Measurements from ENCODE around the gene P3H2. TPM values are rescaled to one million over a fixed set of nuclear protein-coding genes. Genes with fewer than 3 reads are reported as not detected.

P3H2 gene
- total and polyA plus RNA-seq, 2 of the 4 experiments (the other 2 are of a cell fraction) = 54.7 to 64.3 TPM

DNA sequence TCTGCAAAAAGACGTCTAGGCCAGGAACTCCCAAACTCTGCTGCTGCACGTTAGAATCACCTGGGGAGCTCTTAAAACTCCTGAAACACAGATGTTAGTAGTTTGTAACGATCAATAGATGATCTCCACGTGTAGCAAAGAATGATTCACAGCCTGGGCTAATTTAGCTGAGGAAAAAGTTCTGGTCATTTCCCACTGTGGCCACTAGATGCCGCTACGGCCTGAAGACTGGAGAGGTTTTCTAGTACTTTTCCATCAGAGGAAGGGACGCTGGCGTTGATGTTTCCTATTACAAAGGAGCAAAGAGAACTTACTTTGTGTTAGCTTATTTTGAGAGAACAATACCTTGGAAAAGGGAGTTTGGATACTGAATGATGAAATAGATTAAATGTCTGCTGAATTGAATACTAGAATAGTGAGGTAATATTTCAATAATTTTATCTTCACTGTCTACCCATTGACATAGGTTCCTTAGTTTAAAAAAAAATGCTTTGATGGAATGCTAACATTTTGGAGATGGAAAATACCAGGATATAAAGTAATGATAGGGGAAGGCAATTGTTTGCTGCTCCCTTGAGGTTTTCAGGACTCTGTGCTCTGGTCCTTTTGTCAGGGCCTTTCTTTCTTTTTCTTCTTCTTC lies 159.1 kb downstream of the P3H2 start:
- Histone ChIP-seq H2BK15ac (ENCODE audit: low read depth, low read length) (no peak overlapping the region), H2BK120ac (ENCODE audit: low read depth, low read length) (peak overlapping the region; percentile 28; the same call in 1 of the 2 replicates), H2AK5ac (ENCODE audit: low read depth, low read length) (no peak overlapping the region), H3K27me3 (ENCODE audit: control insufficient read depth, insufficient read depth, low read length) (no peaks in the 10 kb centered on the region), H3K9ac (ENCODE audit: low read depth, low read length) (no peak overlapping the region), H3K4me3 (ENCODE audit: insufficient read depth, low read depth, low read length) (no peak overlapping the region), H2AFZ (replicated peaks; ENCODE audit: low read length, poor library complexity) (peak overlapping the region; percentile 38), H3K4ac (ENCODE audit: low read depth, low read length) (no peak overlapping the region), H3K56ac (ENCODE audit: extremely low read depth, insufficient read depth, low read length) (no peak overlapping the region), H3K4me2 (ENCODE audit: low read depth, low read length) (no peak overlapping the region), H3K23ac (ENCODE audit: low read depth, low read length) (no peak overlapping the region), H4K5ac (ENCODE audit: low read depth, low read length) (no peak overlapping the region), H3K27ac (ENCODE audit: insufficient read depth, low read length) (no peak overlapping the region), H2BK20ac (ENCODE audit: low read depth, low read length) (no peak overlapping the region), H4K20me1 (ENCODE audit: insufficient read depth, low read length) (no peaks in the 10 kb centered on the region), H2AK9ac (replicated peaks; ENCODE audit: low read depth, low read length, poor library complexity) (peak overlapping the region; percentile 83), H4K8ac (ENCODE audit: low read depth in 2 of 2, low read length in 2 of 2) (no peak overlapping the region), H3K9me3 (ENCODE audit: control insufficient read depth, insufficient read depth, low read length) (no peaks in the 10 kb centered on the region), H3K36me3 (ENCODE audit: control insufficient read depth, insufficient read depth, low read length) (peaks cover 4% of the 10 kb centered on the region; the same call in 1 of the 2 replicates), H2BK5ac (ENCODE audit: low read depth, low read length, poor library complexity, severe bottlenecking) (no peak overlapping the region), H4K91ac (ENCODE audit: insufficient read depth, low read depth, low read length) (no peak overlapping the region), H3K14ac (replicated peaks; ENCODE audit: low read depth, low read length) (no peak overlapping the region), H3K9me1 (ENCODE audit: insufficient read depth, low read length) (no peaks in the 10 kb centered on the region), H3K79me1 (ENCODE audit: low read depth in 1 of 2, low read length in 2 of 2) (0 out of 4 replicates have a peak, but pooled peaks cover 0 to 4% of the 10 kb centered on the region in 2 experiments), H3K4me1 (ENCODE audit: control insufficient read depth, insufficient read depth, low read length) (no peaks in the 10 kb centered on the region), H3K18ac (ENCODE audit: low read depth, low read length) (no peak overlapping the region)
- in situ Hi-C loops (cut with MboI; ENCODE audit: low sequenced_read_pairs) = loop anchor here (5.0 to 10.0 kb wide), 4 partner anchors 236 to 733 kb away; partner anchors contain the start of gene CLDN1
- CTCF ChIA-PET = interaction anchor here (0.6 to 2.8 kb wide), 30 partner anchors 9 to 736 kb away, joined by 3 to 13 read pairs (median 4); partner anchors contain the start of genes CLDN1 and P3H2
- ATAC-seq (ENCODE audit: low read depth) (peak; percentile 92), DNase-seq (peak; percentile 82)
- TF ChIP-seq MAZ (IDR thresholded peaks at IDR 0.05; ENCODE audit: borderline replicate concordance, low read depth, low read length) (no peak), CHD1 (IDR thresholded peaks at IDR 0.05; ENCODE audit: low read depth, low read length) (no peak), RCOR1 (IDR thresholded peaks at IDR 0.05; ENCODE audit: insufficient replicate concordance, low read length) (no peak), MXI1 (IDR thresholded peaks at IDR 0.05; ENCODE audit: borderline replicate concordance, low read depth, low read length) (peak; percentile 66; the same call in 1 of the 2 replicates), SMC3 (IDR thresholded peaks at IDR 0.05; ENCODE audit: low read depth, low read length) (peak; percentile 82), NFE2L2 (IDR thresholded peaks at IDR 0.05; ENCODE audit: low read depth, low read length) (no peak), RAD21 (IDR thresholded peaks at IDR 0.05; ENCODE audit: low read length) (peak; percentile 93), BHLHE40 (IDR thresholded peaks at IDR 0.05; ENCODE audit: low read depth, low read length) (0 out of 2 replicates have a peak, but pooled peaks have one; percentile 21)
- TF ChIP-seq, protein P1, sequence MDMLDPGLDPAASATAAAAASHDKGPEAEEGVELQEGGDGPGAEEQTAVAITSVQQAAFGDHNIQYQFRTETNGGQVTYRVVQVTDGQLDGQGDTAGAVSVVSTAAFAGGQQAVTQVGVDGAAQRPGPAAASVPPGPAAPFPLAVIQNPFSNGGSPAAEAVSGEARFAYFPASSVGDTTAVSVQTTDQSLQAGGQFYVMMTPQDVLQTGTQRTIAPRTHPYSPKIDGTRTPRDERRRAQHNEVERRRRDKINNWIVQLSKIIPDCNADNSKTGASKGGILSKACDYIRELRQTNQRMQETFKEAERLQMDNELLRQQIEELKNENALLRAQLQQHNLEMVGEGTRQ (IDR thresholded peaks at IDR 0.05; ENCODE audit: low read depth, low read length) = no peak; the same call in 1 of the 2 replicates
- TF ChIP-seq, protein P2, sequence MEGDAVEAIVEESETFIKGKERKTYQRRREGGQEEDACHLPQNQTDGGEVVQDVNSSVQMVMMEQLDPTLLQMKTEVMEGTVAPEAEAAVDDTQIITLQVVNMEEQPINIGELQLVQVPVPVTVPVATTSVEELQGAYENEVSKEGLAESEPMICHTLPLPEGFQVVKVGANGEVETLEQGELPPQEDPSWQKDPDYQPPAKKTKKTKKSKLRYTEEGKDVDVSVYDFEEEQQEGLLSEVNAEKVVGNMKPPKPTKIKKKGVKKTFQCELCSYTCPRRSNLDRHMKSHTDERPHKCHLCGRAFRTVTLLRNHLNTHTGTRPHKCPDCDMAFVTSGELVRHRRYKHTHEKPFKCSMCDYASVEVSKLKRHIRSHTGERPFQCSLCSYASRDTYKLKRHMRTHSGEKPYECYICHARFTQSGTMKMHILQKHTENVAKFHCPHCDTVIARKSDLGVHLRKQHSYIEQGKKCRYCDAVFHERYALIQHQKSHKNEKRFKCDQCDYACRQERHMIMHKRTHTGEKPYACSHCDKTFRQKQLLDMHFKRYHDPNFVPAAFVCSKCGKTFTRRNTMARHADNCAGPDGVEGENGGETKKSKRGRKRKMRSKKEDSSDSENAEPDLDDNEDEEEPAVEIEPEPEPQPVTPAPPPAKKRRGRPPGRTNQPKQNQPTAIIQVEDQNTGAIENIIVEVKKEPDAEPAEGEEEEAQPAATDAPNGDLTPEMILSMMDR (conservative IDR thresholded peaks at IDR 0.05; ENCODE audit: low read depth, low read length) = peak; percentile 96
- WGBS, 2 experiments (ENCODE audit: extremely low coverage in 2 of 2, insufficient read length in 1 of 2) = 0% methylated on average over 2 of the region's 8 CpGs; no CpG with 5 or more reads in 1 of the 2 experiments
- dilution Hi-C loops (cut with HindIII; ENCODE audit: low sequenced_read_pairs, unreplicated experiment) = no loop called here
- POLR2A ChIA-PET (ENCODE audit: unreplicated experiment) = interaction anchor here (0.5 kb wide), 1 partner anchor 1574 kb away, joined by 3 read pairs; no protein-coding TSS in a partner anchor
- no TSS peak for BruUV-seq (replicated peaks)
- intact Hi-C loops (cut with micrococcal nuclease) = loop anchor here (1.0 to 5.0 kb wide), 6 partner anchors 240 to 736 kb away; partner anchors contain the start of gene CLDN1

Measured in IMR-90 (cell line).